ENCODE data around the gene TANC1.
A peak's percentile ranks its signal among the peaks of the same experiment; 100 is the strongest.
"Not testable (repeated sequence)": the region's sequence is repeated elsewhere in the genome, so short reads cannot be mapped to it uniquely, and the experiment has no call there.

Gene TANC1

DNA sequence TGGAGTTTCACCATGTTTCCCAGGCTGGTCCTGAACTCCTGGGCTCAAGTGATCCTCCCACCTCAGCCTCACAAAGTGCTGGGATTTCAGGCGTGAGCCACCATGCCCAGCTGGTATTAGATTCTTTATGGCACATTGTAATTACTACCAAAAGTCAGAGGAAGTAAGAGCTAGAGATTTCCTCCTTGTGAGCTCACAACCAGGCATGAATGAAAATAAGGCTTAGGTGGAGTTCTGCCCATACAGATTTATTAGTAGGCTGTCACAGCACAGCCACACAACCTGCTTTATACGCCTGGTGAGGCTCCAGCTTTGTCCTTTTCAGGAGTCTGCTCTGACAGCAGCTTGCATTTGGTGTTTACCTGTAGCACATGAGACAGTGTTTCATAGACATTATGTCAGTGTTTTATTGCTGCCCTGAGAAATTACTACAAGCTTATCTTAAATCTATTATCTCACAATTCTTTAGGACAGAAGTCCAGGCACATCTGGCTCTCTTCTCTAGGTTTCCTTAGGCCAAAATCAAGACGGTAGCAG lies 156.6 kb downstream of the TANC1 start:
- DNase-seq = no peak

DNA sequence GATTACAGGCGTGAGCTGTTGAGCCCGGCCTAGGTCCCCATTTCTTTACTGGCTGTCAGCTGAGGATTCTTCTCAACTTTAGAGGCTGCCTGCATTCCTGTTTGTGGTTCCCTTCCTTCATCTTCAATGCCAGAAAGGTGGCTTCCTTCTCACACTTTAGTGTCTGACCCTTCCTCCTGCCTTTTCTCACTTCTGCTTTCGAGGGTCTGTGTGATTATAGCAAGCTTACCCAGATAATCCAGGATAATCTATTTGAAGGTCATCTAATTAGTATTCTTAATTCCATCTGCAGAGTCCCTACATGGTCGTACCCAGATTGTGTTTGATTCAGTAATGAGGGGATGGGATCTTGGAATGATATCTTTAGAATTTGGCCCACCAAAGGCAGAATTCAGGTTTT lies 157.4 kb downstream of the TANC1 start:
- DNase-seq = no peak

DNA sequence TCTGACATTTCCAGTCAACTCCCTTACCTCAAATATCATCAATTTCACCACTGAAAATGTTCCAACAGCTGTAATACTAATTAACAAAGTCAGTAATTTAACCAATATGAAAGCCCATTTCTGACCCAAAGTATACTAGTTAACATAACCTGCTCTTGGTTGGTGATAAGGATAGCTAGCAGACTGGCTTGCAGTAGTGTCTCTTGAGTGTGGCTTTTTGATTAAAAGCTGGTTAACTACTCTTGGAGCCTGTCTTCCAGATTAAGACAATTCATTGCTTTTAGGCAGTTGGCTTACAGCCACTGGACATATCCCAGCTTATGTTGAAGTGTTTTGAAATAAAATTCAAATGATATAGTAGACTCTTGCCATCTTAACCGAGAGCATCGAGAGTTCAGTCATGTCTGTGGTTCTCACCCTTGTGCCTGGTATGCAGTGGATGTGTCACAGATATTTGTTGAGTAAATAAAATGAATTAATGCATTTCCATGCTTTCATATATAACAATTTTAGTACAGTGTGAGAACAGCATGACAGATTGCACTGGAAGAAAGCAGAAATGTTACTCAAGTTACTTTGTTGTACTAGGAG lies 158.1 kb downstream of the TANC1 start:
- no peak for DNase-seq

DNA sequence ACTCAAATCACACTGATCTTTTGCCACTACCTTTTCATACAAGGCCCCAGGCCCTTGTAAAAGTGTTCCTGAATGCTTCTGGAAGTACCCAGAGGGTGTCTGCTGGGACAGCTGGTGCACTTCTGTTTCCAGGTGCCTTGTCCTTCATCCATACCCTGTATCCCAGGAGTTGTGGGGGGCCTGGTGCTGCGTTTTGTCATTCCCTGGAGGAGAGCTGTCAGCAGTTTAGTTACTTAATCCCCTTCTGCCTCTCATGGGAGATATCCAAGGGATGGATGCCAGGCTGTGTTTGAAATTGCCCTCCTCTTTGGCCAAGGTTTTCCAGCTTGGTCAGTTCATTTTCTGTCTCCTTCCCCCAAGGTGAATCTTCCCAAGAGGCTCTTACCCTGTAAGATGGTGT lies 159.8 kb downstream of the TANC1 start:
- no peak for DNase-seq

DNA sequence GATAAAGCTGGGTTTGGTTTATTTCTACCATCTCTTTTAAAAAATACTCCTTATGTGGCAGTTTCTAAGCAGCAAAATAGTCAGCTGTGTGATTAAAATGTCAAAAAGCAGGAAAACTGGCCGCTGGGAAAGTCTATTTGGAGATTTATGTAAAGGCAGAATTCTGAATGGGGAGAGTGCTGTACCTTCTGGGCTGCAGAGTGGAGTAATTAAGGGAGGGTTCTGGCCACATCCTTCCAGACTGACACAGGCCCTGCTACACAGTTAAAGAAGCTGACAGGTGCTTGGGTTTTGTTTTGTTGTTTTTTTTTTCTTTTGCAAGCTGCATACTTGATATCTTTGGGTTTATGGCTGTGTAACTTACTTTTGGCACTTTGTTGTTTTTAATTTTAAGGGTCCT lies 160.8 kb downstream of the TANC1 start:
- DNase-seq = peak; percentile 13

DNA sequence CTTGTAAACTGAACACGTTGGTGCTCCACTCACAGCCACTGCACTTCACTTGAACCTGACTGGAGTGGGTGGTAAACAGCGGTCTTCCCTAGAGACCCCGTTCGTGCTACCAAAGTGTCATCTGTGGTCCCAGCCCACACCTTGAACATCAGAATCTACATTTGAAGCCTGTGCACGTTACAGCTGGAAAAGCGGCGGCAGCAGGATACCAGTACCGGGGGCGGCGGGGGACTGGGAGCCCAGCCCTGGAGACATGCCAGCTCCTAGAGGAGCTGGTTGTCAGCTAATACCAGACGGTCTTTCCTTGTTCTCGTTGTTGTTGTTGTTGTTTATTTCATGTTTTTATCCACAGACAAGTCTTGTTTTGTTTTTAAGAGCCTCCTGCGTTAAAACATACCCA lies 161.4 kb downstream of the TANC1 start:
- no peak for DNase-seq

DNA sequence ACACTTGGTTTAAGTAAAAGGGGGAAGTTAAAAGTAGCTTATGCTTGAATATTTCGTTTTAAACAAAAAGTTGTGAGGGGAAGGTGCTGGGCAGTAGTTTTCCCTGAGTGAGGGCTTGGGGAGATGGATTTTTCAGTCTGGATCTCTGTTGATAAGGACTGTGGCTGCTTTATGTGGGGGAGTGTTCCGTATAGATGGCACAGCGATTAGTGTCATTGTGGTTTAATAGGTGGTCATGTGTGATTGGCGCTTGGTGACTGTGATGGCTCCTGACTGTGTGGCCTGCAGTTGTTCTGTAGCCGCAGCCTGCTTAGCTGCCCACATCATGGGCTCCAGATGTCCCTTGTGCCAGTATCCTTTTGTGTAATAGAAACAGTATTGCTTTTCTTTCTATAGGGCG lies 161.9 kb downstream of the TANC1 start:
- peak; percentile 26 for DNase-seq

DNA sequence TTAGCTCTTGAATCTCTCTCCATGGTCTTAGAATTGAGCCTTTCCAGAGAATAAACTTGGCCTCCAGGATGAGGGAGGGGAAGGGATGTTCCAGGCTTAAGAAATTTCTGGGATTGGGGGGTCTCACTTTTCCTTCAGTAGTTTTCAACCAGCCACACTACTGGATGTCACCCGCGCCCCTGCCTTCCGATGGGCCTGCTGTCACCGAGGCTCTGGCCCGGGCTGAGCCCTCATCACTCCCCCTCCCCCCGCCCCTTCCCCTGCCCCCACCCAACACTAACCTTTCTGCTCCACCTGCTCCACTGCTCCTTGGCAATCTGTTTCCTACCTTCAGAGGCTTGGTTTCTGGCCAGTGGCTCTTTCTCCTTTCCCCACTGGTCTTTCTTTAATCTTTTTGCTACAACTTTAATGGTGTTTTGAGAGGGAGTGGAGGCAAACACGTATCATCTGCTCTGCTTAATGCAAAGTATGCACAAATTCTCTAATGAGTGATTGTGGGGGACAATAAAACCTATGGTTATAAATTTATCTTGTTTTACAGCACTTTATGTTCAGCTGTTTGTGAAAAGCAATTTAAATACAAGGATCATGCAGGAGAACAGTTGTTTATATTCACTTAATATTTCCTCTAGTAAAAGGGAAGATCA lies 162.9 kb downstream of the TANC1 start:
- no peak for DNase-seq

DNA sequence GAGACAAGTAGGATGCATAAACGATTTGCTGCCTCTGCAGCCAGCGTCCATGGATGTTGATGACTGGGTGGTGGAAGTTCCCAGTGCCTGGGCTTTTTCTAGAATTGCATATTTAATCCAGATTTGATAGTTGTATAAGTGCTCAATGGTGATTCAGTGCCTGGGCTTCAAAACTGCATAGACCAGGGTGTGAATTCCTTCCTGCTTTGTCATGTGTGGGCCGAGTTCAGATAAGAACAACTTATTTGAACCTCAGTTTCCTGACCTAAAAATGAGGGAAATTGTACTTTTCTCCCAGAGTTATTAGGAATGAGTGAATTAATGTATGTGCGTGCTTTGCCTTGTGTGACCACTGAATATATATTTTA lies 163.5 kb downstream of the TANC1 start:
- no peak for DNase-seq

DNA sequence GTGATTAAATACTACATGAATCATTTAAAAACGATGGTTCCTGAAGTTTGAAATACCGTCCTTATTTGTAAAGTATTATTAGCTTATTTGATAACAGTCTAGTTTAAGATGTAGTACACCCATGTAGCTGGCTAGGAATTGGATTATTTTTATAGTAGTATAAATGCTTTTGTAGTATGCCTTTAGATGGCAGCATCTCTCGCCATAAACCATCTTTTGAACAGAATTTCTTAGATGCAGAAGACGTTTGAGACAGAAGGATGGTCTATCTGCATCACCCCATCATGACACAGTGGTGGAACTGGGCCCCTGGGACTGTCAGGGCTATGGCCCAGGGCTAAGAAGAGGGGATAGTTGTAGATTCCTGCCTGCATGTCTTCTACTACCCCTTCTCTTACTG lies 165.4 kb downstream of the TANC1 start:
- no peak for DNase-seq

DNA sequence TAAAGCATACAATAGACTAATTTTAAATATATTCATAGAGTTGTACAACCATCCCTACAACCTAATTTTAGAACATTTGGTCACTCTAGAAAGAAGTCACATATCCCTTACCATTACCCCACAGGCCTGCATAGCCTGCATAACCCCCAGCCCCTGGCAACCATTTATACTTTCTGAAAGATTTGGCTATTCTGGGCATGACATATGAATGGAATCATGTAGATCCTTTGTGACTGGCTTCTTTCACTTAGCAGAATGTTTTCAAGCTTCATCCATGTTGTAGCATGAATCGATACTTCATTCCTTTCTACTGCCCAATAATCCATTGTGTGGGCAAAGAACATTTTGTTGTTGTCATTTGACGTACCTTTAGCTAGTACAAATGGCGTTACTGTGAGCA lies 166.5 kb downstream of the TANC1 start:
- DNase-seq = no peak

DNA sequence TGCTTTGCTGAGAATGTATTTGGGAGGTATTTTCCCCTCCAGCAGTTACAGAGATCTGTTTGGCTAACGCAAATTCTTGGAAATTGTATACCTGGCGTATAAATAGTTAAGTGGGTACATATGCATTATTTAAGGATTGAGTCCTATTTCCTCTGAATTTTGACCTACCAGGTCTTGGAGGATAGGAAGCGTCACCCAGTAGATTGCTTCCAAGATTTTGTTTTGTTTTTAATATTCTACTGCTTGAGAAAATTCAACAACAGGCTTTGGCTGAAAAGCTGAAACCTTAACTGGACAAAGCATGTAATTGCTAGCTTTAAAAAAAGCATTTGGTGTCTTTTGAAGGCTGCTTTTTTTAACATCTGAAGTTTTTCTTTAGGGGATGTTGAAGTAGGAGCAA lies 168.0 kb downstream of the TANC1 start:
- DNase-seq = no peak

DNA sequence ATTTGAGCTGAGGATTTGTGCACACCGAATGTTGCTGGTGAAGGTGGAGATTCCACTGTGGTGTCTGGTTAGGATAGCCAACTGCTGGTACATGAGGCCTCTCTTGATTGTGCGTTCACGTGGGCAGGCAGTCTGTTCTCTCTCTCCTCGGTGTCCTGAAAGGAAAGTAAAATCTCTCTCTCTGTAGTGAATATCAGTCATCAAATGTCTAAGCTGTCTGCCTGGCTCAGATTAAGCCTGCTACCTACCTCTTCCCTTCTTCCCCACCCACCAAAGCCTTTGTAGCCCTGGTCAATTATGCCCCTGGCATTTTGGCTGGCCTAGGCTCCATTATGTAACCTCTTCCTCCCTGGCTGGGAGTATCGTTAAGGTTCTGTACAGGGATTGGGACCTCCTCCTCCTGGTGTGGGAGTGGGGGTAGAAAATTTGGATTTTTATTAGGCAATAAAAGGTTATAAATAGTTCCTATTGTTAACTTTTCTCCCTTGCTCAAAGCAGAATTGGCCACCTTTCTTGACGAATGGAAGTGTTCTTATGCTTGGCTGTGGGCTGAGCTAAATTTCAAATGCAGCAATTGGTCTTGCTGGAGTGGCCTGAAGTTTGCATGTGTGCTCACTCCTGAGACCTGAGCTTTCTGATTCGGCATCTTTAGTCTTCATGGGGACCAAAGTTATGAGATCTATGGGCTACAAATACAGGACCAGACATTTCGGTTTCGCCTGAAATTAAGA lies 169.2 kb downstream of the TANC1 start:
- no peak for DNase-seq

DNA sequence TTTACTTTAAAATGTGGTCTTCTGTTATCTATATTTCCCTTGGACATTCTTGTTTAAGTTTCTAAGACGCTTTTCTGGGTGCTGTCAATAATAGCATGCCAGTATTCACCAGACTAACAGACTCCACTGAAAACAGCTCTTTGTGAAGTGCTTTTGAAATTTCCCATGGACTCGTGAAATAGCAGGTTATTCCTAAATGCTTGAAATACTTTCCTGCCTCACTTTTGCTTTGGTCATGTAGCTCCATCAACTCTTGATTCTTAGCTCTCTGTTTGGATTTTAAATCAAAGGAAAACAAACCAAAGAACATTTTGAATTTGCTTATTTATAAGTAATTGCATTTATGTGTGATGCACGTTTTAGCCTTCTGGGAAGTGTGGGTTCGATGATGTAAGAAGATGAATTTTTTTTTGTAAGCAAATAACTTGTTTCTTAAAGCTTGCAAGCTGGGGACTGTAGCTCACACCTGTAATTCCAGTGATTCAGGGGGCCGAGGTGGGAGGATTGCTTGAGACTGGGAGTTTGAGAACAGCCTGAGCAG lies 170.3 kb downstream of the TANC1 start:
- no peak for DNase-seq

DNA sequence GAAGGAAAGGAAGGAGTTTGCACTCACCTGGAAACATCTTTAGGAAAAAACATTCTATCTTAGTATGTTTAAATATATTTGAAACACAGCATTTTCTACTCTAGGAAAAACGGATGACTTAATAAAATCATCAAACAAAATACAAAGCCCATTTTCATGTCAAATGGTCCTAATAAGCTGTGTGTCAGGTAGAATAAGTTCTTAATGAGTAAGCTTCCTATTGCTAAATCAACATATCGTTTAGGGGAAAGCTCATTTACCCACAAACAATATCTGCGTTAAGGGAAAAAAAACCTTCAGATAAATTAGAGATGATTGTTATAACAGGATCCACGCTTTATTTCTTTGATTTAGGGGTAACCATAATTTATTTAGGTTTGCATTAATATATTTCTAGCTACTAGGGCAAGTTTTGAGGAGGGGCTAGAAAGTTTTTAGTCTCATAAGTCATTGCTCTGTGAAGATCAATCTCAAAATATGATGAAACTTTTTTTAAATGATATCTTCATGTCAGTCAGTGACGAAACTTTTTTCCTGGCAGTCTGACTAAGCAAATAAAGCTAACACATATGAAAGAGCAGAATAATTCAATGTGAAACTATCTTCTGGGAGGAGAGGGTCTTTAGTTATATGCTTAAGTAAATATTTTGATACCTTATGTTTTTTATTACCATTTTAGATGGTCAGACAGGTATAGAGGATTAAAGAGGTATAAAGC lies 170.9 kb downstream of the TANC1 start:
- DNase-seq = no peak

DNA sequence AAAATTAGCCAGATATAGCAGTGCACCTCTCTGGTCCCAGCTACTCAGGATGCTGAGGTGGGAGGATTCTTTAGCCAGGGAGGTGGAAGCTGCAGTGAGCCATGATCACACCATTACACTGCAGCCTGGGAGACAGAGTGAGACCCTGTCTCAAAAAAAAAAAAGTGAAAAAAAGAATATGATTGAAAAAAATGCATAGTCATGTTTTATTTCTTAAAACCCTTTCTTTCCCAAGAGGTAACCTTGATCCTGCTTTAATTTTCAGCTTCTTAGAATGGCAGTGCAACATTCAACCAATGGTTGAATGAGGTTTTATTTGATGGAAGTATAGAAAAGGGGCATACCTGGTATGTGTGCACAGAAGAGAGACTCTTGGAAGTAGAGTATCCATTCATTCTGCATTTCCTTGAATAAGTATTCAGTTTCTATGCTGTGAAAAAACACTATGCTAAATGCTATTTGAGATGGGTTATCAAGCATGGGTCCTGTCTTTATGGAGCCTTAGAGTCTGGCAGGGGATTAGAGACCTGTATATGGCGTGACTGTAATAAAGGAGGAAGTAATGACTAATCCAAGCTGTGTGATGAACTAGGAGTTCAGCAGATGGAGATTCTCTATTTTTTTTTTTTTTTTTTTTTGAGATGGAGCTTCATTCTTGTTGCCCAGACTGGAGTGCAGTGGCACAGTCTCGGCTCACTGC lies 171.8 kb downstream of the TANC1 start:
- no peak for DNase-seq

DNA sequence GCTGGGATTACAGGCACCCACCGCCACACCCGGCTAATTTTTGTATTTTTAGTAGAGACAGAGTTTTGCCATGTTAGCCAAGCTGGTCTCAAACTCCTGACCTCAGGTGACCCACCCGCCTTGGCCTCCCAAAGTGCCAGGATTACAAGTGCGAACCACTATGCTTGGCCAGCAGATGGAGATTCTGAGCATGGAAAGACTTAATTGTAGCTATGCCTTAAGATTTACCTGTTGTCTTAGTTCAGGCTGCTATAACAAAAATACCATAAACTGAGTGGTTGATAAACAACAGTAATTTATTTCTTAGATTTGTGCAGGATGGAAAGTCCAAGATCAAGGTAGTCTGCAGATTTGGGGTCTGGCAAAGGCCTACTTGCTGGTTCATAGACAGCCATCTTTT lies 172.4 kb downstream of the TANC1 start:
- not testable (repeated sequence) for DNase-seq

DNA sequence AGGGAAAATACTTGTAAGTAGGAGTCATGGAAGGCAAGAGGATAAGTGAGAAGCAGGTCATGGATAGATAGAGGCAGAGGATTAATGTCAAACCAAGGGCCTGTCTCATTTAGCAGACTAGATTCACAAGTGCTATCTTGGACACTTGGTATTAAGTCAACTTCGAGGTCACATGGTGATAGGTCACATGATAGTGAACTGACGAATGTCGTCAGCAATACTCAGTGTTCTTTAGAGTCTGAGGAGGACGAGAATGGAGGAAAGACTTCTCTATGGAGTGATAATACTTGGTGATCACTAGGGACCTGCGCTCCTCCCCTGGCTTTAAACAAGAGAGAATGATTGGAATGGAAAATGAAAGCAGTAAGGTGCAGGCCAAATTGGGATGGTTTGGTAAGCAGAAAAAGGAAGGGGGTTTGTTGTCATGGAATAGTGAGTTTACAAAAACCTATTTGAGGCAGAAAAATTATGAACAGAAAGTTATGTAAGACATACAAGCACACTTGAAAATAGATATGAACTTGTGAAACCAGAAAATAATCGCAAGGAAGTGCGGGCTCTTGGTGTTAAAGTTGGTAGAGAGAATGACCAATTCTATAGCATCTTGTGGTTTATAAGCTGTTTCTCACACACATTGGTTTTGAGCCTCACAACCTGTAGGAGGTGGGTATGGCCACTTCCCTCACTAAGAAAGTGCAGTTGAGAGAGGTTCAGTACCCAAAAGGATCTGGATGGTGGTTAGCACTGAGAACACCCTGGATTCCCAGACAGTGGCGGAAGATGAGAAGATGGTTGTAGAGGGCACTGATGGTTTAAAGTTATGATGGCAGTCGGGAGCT lies 176.6 kb downstream of the TANC1 start:
- DNase-seq = no peak

DNA sequence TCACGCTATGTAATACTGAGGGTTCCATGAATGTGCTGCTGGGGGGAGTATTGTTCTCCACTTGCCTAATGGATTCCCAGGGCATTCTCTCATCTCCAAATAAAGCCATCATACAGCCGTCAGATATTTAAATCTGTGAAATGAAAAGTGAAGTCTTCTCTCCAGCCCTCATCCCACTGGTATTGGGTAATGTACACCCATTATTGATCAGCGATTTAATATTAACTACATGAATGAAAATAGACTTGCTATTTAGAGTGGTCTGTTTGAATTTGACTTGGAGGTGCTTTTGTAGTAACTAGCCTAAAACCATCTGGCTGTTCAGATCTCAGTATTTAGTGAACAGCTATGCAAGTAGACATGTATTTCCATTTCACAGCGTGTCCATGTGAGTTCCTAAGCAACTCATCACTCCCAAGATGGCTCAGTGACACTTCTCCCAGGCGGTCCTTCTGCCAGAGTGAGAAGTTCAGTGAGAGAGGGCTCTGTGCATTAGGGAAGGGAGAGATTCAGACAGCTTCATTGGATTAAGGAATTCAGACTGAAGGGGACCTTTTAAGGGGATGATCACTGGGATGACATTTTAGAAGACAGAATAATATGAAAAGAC lies 177.4 kb downstream of the TANC1 start:
- DNase-seq = no peak

DNA sequence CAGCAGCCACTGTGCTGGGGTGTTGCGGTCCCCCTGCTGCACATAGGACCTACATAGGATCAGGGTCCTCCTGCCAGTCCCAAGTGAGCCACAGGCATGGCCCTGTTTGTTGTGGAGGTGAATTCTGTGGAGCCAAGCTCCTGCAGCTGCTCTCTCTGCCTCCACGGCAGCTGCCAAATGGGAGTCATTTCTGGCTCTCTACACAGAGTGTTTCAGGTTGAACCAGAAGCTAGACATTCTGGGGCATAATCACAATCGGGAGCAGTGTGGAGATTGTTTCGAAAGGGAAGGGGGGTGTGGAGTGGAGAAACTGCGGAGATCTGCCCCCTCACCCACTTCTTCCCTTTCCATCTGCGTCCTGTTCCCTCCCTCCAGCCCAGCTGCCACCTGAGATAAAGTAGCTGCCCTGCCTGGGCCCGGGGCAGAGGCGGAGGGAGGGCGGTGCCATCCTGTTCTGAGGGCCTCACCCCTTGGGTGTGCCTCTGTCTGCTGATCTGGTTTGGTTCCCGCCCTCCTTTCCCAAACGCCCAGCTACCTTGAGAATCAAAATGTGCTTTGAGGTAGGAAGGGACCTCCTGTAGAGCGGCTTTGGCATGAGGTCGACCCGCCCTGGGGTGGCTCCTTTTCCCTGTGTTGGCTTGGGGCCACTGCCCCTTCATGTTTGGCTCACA lies 178.7 kb downstream of the TANC1 start:
- no peak for DNase-seq

DNA sequence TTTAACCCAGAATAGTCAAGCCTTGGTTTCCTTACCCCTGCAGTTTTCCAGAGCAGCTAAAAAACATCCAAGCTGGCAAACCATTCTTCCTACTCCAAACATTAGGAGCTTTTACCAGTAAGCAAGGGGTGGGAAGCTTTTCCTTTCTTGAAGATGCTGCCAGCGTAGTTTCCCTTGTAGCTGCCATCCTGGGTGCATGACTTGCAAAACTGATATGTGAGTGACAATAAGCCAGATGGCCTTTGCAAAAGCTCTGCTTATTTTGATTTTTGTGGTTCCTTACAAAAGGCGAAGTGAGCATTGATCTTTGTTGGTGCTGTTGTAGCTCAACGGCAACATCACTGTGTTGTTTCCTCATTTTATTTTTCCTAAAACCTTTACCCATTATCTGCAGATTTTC lies 179.2 kb downstream of the TANC1 start:
- no peak for DNase-seq
